OCI-M2 (cell line): ENCODE measurements around the gene GEMIN5.

Experiments used
- DNase-seq: peaks from one replicate; lab custom pipeline; 2025; ENCODE audit not compliant: unreplicated experiment; lab: John Stamatoyannopoulos, UW

GEMIN5 gene

DNA sequence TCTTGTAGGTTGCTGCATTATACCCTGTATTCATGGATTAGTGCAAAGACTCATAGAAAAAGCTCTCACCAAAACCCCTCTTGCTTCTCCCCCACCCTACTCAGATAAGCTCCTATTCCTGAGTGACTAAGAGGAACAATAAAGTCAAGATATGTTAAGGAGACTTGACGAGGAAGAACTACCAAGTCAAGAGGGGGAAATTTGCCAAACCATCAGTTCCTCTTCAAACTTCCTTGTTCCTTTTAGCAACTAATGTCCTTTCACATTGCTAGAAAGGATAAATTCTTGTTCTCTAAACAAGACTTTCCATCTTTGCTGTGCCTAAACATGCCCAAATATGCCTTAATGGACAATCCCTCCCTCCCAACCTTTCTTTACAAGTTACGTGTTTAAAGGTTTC, 52.6 kb downstream of the GEMIN5 start:
- DNase-seq: no peak

DNA sequence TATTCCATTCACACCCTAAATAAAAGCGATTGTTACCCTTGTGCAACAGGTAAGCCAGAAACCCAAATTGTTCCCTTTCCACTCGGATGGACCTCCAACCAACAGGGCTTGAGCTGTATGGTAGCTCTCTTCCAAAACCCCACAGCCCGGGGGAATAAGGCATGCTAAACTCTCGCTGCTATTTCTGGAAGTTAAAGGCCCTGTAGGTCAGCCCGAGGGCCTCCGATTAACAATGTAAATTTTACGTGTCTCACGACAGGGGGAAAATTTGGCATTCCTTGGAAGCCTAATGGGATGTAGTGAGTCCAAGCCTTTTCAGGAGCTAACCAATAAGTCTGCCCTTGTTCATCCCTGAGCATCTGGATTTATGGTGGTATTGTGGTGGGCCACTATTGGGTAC, 53.6 kb downstream of the GEMIN5 start:
- DNase-seq: no peak

DNA sequence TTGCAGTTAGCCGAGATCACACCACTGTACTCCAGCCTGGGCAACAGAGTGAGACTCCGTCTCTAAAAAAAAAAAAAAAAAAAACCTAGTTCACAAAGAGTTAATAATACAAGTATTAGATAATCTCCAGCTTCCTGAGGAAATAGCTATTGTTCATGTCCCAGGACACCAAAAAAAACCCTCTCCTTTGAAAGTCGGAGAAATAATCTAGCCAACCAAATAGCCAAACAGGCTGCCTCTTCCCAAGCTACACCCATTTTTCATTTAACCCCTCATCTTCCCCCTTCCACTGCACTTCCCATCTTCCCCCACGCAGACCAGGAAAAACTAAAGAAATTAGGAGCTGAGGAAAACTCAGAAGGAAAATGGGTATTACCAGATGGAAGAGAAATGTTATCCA, 56.0 kb downstream of the GEMIN5 start:
- DNase-seq: no peak

DNA sequence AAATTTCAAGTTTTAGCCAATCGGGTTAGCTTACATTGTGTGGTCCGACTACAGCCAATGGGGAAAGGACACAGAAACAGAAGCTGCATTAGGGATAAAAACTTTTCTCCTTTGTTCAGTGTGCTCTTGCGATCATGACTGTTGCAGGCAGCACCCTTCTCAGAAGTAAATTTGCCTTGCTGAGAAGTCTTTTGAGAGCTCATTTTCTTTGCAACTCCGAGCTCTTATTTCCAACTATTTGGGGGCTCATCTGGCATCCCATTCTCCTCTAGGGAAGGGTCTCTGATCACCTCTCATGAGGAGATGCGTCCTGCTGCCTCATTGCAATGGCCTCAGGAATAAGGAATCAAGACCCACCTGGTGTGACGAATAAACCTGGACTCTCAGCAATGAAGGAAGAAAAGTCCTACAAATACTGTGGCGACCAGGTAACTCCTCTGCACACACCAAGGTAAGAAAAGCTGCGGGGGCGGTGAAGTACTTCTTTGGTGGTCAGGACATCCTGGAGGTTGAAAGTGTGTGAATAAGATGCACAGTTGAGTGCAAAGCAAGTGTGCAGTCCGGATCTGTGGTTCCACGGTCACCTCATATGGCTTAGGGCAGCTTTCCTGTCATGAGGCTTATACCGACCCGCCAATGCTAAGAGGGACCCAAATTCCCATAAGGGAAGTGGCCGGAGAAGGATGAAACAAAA, 59.2 kb downstream of the GEMIN5 start:
- no peak for DNase-seq

DNA sequence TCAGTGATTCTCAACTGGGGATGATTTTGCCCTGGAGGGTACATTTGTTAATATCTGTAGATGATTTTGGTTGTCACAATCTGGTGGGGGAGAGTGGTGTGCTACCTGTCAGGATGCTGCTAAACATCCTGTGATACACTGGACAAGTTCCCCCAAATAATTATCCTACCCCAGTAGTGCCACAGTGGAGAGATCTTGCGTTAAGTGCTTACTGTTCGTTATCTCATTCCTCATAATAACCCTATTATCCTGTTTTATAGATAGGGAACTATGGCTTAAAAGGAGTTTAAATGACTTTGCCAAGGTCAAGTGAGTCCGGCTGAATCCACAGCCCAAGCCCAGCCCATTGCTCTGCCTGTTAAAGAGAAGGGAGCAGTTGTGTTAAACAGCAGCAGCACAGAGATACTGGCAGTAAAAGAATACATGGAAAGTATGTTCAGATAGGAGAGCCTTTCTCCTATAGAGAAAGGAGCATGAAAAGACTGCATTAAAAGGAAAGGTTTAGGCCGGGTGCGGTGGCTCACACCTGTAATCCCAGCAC, 64.2 kb downstream of the GEMIN5 start:
- no peak for DNase-seq

DNA sequence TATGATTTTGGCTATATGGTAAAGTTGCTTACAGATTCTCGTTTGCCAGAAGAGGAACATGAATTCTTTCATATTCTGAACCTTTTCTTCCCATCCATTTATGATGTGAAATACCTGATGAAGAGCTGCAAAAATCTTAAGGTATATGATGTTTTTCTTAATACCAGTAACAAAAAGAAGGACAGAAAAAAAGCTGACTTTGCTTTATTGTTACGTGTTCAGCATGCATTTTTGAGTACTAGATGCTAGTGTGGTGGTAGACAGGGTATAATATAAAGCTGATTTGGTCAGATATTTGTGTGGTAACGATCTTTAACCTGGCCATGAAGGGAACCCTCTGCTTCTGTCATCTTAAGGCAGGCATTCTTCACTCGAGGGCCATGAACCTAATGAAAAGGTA, 66.3 kb downstream of the GEMIN5 start:
- no peak for DNase-seq

DNA sequence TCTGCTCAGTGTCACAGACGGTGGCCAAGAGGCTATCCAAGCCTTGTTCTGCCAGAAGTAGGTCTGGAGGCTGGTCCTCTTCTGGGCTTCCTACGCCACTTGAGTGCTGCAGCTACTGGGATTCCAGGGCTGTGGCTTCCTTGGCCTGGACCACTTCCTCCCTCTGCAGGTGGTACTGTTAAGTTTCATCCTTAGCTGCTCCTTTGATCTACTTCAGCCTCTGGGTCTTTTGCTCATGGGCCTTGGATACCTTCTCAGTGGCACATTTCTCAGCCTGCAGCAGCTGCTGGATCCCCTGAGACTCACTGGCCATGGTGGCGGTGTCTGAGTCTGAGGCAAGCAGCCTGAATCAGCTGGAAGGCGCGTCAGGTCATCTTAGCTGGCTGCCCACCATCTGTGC, 69.3 kb downstream of the GEMIN5 start:
- no peak for DNase-seq

DNA sequence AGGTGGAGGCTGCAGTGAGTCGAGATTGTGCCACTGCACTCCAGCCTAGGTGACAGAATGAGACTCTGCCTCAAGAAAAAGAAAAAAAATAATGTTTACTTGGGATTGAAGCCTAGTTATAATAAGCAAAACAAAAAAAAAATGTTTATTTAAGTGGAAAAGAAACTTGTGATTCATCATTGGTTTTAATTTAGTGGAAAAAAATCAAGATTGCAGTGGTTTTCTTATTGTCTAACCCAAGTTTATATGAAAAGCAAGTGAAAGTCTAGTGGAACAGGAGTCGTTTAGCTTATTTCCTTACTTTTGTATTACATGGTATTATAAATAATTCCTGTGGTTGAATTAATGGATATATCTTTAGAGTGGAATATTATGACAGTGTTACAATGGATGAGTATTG, 71.2 kb downstream of the GEMIN5 start:
- DNase-seq: no peak

DNA sequence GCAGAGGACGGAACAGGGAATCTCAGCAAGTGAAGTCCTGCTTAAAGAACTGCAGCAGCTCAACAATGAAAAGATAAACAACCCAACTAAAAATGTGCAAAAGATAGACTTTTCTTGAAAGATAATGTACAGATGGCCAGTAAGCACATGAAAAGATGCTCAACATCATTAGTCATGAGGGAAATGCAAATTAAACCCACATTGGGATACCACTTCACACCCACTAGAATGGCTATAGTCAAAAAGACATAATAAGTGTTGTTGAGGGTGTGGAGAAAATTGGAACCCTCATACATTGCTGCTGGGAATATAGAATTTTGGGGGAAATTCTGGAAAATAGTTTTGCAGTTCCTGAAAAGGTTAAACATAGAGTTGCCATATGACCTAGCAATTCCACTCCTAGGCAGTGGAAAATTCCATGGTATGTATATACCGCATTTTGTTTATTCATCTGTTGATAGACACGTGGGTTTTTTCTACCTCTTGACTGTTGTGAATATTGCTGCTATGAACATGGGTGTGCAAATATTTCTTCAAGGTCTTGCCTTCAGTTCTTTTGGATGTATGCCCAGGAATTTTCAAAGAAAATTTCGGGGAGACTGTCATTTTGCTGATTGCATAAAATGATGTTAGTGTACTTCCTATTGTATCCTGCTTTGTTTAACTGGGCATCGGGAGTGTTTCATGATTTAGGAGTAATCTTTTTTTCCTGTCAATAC, 72.4 kb downstream of the GEMIN5 start:
- no peak for DNase-seq

DNA sequence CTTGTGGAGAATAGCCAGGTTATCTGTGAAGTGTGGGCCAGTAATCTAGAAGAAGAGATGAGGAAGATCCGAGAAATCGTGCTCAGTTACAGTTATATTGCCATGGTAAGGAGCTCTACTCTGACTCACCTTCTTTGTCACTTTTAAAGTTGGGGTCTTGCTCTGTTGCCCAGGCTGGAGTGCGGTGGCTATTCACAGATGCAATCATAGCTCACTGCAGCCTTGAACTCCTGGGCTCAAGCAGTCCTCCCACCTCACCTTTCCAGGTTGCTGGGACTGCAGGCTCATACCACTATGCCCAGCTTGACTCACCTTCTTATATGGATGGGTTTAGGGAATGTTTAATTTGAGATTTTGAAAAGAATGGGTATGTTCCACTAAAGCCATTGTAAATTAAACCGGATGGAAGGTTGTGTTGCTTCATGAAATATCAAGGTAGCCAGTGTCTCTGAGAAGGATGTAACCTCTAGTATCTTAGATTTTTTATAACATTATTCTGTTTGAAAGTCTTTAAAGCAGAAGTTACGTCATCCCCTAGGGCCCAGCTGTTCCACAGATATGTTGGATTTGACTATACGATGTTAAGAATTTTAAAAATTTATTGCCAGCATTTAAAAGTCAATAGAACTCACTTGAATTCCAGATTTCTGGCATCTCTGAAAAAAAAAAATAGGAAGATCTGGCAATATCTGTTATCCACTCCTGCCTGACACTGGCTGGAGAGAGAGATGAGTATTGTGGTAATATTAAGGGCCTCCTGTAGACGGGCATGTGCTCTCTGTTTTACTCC, 74.5 kb downstream of the GEMIN5 start:
- DNase-seq: no peak

DNA sequence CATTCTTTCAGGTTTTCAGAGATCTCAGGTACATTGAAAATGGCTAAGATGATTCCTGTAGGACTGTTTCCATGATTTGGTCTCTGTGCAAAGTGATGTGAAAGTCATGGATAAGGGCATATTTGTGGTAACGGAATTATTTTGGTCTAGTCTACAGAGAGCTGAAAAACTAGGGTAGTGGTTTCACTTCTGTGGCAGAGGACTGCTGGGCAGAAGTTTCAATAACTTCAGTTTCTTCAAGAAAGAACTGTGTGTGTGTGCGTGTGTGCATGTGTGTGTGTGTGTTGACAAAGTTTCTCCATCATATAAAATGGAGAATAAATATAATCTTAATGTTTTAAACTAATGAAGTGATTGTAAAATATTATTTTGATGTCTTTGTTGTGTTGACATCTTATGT, 75.2 kb downstream of the GEMIN5 start:
- DNase-seq: no peak

DNA sequence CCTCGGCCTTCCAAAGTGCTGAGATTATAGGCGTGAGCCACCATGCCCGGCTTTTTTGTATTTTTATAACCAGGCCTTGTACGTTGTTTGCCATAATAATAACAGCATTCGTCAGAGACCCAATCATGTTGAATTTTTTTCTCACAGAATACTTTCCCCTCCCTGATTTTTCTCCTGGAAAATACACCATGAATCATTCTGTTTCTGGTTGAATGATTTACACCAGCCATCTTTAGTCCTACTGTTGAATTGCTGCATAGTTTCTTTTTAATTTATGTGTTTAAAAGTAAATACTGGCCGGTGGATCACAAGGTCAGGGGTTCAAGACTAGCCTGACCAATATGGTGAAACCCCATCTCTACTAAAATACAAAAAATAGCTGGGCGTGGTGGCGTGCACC, 76.1 kb downstream of the GEMIN5 start:
- DNase-seq: no peak

DNA sequence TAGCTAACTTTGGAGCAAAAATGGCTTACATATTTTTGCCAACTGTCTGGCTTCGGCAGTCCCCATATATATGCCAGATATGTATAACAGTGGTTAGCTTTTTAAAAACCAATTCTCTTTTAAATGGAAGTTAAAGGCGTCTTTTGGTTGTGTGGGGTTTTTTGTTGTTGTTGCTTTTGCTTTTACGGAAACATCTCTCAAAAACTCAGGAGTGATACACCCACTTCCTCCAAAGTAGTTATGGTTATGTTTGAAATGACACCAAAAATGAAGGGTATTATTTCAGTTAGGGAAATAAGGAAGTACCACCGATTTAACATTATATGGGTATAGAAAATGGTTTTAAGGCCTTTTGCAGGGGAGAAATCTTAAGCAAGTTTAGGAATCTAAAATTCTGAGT, 77.2 kb downstream of the GEMIN5 start:
- no peak for DNase-seq

DNA sequence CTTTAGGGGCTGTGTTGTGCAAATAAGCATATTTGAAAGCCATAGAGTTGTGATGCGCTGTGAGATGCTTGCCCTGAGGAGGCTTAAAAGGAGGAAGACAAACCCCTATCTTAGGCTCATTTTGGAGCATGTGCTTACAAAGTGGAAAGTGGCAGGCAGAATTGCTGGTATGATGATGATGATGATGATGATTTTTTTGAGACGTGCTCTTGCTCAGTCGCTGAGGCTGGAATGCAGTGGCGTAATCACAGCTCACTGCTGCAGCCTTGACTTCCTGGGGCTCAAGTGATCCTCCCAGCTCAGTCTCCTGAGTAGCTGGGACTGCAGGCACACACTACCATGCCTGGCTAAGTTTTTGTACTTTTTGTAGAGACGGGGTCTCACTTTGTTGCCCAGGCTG, 77.9 kb downstream of the GEMIN5 start:
- DNase-seq: no peak

DNA sequence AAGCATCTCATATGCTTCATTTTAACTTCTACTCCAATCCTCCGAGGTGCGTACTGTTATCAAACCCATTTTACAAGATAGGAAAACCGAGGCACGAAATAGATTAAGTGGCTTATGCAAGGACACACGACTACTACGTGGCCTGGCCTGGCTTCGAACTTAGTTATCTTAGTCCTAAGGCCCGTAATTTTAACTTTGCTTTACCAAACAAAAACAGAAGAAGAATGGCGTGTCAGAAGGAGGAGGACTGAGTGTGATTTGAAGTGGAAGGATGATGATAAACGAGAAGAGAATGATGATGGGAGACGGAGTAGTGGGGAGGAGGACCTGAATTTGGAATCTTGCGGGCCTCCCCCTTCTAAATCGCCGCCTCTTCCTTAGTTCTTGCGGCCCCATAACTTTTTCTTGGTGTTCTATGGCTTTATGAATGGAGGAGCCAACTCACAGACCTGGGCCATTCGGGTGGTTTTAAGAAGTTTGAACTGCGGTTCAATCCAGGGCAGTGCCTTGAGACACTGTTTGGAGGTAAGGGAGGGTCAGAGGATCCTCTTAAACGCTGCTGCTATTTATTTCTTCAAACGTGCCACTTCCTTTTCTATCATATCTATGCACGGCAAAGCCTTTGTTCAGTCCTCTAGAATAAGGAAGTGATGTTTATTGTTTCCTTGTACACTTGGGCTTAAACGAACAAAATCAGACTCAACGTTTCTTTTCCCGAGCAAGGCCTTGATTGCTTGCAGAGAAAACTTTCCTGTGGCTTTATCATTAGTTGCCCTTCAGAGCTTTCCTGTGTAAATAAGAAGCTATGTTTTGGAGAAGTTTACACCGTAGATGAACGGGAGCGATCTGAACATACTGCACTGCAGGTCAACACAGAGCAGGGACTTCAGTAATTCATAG, 78.8 kb downstream of the GEMIN5 start:
- no peak for DNase-seq

DNA sequence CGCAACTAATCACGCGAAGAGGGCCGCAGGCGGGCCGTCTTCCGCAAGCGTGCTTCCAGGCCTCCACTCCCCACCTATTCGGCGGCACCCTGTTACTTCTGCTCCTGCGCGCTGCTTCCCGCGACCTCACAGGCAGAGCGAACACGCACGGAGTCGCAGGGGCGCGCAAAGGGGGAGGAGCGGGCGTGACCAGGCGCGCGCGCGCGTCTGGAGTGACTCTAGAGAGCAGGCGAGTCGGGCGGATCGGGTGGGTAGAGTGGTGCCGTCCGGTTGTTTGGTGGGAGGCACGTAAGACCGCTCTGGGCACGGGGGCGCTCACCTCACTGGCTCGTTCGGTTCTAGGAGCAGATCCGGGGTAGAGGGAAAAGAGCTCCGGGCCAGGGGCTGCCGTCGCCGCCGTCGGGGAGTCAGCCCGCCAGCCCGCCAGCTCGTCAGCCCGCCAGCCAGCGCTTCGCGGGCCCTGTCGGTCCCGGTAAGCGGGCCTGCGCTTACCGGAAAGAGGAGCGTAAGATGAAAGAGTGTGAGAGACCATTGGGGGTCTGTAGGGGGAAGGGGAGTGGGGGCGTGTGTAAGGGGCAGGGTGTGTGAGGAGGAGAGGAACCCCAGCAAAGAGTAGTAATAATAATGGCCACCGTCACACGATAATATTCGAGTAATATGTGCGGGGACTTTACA, 79.6 kb downstream of the GEMIN5 start, which contains the start of gene CNOT8:
TSS of gene CNOT8 (plus strand) at position 331 of the 675 bp plus-strand sequence. CDS start 4,652 bp downstream, outside the sequence.
- DNase-seq: peak; percentile 76

DNA sequence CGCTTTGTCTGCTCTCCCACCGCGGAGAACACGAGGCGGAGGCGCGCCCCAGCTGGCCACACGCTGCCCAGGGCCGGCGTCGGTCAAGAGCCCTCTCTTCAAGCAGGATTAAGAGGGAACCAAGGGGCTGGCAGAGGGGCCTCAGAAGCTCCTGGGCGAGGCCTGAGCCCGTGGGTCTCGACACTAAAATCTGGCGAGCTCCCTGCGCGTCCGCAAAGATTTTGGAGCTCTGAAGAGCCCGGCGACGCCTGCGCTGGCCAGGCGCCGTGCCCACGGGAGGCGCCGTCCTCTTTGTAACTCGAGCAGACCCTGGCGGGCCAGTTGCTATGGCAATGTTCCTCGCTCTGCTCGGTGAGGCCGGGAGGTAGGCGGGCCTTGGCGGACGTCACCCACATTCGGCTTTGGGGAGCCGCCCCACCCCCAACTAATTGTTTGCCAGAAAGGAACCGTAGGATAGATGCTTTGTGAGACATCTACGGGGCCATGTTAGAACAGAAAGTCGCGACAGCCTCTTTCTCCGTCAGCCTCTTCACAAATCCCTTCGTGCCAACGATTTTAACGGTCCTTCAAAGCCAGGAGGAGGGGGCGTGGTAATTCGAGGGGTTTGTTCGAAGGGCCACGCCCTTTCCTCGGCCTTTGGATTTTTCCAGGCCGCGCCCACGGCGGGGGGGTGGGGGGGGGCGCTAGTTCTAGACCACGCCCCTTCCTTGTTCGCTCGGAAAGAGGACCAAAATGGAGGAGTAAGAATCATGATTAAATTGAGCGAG, 80.3 kb downstream of the GEMIN5 start:
- peak; percentile 76 for DNase-seq

DNA sequence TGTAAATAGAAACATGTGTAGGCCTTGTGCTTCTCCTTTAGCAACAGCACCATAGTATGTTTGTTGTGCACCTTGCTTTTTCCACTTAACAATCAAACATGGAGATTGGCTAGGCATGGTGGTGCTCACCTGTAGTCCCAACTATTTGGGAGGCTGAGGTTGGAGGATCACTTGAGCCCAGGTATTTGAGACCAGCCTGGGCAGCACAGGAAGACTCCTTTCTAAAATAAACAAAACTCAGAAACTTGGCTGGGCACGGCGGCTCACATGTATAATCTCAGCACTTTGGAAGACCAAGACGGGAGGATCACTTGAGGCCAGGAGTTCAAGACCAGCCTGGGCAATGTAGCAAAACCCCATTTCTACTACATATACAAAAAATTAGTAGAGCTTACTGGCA, 86.7 kb downstream of the GEMIN5 start:
- DNase-seq: no peak
